ENCODE results near the gene PCNT.
"Not testable (repeated sequence)": the region's sequence is repeated elsewhere in the genome, so short reads cannot be mapped to it uniquely, and the experiment has no call there.

Gene PCNT

DNA sequence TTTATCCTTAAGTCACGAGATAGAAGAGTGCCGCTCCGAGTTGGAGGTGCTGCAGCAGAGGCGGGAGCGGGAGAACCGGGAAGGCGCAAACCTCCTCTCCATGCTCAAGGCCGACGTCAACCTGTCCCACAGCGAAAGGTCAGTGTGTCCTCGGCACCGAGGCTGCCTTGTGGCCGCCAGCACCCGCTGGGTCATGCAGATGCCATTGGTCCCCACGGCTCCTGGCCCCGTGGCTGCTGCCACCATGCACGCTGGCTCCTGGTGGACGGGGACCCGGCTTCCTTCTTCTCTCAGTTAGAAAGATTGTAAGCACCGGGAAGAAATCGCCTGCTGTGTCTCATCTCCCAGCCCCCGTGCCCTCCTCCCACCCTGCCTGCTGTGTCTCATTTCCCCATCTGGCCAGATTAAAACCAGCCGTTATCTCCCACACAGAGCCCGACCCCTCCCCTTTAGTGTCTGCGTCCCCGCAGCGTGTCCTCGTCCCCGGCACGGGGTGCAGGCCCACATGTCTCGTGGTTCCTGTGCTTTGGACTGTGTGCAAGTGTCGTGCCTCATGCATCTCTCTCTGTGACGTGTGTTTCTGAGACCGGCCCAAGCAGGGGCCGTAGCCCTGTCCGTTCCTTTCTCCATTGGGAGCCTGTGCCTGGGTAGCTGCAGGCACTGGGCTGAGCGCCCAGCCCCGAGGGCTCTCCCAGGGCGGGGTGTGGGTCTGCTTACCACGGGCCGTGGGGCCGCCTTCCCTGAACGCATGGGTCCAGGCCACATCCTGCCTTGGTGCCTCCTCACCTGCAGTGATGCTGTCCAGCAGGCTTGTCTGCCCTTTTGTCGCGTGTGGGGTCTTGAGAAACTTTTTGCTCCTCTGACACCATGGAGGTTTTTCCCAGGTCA is 62.1 kb downstream of the PCNT start:
- DNase-seq (ENCODE audit: low read depth) = no peak

DNA sequence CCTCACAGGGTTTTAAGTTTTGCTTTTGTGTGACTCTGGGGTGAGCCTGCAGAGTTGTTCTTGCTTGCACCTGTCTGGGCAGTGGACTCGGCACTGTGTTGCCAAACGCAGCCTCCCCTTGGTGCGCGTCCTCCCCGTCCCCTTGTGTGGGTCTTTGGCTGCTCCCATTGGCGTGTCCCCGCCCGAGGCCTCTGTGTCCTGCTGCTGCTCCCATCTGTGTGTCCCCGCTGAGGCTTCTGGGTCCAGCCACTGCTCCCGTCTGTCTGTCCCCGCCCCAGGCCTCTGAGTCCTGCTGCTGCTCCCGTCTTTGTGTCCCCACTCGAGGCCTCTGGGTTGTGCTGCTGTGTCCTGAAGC is 62.8 kb downstream of the PCNT start:
- no peak for DNase-seq (ENCODE audit: low read depth)

DNA sequence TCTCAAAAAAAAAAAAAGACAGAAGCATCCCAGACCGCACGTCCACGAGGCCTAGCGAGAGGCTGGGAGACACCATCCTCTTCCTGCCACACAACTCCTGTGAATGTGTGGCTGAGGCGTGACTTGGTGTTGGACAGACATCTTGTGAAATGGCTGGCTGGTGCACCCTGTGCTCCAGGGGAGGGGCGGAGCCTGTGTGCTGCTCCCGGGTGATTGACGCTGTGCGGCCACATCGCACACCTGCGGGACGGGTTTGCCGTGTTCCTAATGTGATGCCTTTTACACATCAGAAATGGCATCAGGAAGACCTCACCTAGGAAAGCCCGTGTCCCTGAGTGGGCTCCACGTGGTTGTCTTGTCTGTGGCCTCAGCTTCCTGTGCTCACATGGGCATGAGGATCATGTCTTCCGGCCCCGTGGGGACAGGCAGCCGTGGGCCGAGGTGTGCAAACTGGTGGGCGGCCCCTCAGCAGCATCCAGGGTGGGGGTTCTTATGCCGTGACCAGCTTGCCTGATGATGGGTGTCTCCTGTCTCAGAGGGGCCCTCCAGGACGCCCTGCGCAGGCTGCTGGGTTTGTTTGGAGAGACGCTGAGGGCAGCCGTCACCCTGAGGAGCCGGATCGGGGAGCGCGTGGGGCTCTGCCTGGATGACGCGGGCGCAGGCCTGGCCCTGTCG is 64.4 kb downstream of the PCNT start:
- DNase-seq (ENCODE audit: low read depth) = no peak

DNA sequence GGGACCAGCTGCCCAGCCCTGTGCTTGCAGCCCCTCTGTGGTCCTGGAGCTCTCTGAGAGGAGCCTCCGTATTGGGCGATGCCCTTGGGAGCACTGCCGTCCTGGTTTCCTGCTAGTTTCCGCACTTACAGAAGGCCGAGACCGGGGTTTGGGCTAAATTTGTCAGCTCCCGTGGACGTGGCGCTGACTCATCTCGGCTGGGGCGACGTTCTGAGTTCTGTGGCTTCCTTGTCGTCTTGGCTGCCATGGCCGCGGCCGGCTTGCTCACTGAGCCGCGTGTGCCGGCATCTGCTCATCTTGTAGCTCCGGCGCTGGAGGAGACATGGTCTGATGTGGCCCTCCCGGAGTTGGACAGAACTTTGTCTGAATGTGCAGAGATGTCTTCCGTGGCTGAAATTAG is 64.9 kb downstream of the PCNT start:
- DNase-seq (ENCODE audit: low read depth) = no peak

DNA sequence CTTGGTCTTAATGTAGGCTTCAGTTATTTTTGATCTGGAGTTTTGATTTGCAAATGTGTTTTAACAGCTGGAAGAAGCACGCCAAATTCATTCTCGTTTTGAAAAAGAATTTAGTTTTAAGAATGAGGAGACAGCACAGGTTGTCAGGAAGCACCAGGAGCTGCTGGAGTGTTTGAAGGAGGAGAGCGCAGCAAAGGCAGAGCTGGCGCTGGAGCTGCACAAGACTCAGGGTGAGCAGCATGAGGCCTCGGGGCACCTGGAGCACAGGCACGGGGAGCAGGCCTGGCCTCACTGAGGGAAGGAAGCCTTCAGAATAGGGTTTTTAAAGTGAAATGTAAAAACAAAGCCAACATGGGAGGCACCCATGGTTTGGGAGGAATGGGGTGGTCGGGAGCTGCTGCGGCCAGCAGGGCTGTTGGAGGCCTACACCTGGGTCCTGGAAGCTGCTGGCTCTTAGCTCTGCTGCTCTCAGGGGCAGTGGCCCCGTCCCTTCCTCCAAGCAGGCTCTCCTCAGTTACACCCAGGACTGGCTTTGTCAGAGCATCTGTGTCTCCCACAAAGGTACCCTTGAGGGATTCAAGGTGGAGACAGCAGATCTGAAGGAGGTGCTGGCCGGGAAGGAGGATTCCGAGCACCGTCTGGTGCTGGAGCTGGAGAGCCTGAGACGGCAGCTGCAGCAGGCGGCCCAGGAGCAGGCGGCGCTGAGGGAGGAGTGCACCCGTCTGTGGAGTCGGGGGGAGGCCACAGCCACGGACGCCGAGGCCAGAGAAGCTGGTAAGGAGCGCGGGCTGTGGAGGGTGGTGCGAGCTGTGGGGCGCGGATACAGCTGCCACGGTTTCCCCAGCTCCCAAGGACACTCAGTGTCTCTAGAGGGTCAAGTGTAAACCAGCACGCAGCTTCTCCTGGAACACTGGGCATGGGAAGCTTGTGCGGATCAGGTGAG is 66.9 kb downstream of the PCNT start:
- no peak for DNase-seq (ENCODE audit: low read depth)

DNA sequence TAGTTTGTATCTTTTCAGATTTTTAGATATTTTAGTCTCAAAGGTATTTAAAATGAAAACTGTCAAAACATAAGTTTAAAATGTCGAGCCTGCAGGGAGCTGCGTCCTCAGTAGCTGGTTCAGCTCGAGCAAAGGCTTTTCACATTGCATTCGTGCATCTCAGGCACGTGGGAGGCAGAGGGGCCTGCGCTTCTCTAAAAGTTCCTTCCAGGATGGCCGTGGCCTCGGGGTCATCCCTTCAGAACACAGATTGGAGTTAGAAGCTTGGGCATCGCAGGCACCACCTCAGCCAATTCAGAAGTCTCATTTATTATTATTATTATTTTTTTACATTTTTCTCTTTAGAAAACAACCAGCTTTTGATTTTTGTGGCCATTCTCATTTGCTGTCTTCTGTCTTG is 67.8 kb downstream of the PCNT start:
- DNase-seq (ENCODE audit: low read depth) = no peak

DNA sequence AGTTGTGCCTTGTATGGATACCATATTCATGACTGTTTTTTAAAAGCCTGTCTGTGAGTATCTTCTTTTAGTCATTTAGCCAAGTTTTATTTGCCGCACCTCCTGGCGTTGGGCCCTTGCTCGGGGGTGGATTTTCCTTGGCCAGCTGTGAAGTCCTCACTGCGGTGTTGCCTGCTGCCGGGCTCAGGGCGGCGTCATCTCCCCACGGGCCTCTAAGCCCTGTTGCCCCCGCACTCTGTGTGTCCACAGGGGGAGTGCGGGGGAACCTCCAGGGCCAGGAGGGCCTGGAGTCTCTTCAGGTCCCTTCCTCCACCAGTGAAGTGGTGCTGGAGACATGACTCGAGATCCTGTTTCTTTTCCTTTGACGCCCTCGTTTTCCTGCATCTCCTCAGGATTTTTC is 69.0 kb downstream of the PCNT start:
- DNase-seq (ENCODE audit: low read depth) = peak; percentile 80

DNA sequence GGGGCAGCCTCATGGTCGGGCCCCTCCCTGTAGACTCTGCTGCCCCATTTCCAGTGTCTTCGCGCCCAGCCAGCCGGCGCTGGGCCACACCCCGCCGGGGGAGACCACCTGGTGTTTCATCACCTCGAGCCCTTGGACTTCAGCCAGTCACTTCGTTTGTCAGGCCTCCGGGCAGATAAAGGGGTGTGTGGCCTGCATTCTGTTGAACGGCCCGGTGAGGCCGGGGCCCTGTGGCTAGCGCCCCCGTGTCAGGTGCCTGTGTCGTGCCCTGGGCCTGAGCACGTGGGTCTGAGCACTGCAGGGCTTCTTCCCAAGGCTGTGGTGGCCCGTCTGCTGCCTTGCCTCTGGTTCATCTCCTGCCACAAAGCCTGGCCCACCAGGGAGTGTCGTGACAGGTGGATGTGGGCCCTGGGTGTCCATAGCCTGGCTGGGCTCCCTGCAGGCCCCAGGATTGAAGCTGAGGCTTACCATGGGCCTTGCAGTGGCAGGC is 69.5 kb downstream of the PCNT start:
- no peak for DNase-seq (ENCODE audit: low read depth)

DNA sequence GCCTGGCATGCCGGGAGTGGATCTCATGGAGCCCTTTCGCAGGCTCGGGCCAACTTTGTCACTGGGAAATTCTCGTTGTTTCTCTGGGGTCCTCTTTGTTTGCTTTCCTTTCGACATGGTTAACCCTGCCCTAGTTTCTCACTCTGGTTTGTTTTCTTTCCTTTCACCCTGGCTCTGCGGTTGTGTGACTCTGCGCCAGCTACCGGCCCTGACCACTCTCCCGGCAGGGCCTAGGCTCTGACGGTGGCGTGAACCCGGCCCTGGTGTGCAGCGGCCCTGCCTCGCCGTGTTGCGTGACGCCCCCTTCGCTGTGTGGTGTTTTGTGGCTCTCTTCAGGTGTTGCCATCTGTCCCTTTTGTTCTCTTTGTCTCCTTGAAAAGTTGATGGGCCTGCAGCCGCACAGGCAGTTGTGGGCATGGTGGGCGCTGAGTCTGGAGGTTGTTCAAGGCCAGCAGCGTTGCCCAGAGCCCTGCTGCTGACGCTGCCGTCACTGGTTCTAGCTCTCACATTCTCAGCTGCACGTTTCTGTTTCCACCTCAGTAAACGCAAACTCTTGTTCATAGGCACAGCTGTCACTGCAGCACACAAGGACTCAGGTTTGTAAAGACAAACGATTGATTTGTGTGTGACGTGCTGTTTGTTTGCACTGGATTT is 70.1 kb downstream of the PCNT start:
- no peak for DNase-seq (ENCODE audit: low read depth)

DNA sequence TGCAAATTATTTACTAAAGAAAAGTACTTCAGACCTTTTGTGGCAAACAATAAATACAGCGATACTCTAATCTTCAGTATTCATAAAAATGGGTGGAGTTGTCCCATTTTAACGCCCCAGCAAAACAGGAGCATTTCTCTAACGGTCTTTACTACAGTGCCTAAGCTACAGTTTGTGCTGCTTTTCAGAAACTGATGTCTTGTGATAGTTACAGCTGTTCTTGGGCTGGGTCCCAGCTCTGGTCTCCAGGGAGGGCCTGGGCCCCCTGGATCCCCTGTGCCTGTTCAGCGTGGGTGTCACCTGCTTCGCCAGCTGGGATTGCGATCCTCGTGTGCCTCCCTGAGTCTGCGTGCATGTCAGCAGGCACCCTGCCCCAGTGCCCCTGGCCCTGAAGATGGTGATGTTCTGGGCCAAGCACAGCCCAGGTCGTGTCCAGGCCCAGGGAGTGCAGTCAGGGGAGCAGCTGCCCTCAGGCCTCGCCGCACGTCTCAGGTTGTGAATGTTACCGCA is 70.7 kb downstream of the PCNT start:
- DNase-seq (ENCODE audit: low read depth) = no peak

DNA sequence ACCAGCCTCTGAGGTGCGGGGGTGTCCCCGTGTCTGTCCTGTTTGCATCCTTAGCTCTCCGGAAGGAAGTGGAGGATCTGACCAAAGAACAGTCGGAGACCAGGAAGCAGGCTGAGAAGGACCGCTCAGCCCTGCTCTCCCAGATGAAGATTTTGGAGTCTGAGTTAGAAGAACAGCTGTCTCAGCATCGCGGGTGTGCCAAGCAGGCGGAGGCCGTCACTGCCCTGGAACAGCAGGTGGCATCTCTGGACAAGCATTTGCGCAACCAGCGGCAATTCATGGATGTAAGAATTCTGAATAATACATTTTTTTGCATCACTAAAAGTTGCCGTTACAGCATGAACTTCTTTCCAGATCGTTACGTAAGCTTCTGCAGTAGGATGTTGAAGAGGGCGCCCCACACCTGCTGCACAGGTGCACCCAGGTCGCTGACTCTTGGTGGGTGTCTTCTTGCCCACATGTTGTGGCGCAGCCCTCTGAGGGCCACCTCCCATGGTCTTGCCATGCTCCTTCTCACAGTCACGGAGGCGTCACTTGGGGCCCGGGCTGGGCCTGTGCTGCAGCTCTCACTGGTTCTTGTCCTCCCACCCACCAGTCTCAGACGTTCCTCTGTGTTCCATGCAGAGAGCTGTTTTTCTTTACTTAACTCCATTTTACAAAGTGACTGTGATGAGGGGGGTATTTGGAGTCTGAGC is 73.4 kb downstream of the PCNT start:
- DNase-seq (ENCODE audit: low read depth) = no peak

DNA sequence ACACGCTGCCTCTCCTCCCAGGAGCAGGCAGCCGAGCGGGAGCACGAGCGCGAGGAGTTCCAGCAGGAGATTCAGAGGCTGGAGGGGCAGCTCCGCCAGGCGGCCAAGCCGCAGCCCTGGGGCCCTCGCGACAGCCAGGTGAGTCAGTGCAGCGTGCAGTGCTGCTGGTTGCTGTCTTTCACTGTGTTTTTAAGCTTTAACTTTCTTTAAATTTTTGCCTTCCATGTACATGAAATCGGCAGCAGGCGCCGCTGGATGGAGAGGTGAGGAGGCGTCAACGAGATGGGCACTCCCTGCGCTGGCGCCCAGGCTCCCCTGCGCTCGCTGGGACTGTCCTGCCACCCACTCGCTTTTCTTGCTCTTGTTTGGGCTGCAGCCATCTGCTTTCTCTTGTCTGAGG is 74.0 kb downstream of the PCNT start:
- DNase-seq (ENCODE audit: low read depth) = no peak

DNA sequence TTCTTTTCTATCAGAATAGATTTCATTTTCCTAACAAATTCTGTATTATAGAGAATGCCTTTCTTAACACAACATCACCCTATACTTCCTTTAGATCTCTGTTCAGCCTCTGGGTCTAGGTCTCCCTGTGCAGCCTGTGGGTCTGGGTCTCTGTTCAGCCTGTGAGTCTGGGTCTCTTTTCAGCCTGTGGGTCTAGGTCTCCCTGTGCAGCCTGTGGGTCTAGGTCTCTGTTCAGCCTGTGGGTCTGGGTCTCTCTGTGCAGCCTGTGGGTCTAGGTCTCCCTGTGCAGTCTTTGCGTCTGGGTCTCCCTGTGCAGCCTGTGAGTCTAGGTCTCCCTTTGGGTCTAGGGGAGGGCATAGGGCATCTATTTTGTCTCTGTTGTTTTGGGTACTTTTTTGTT is 75.2 kb downstream of the PCNT start:
- DNase-seq (ENCODE audit: low read depth) = no peak

DNA sequence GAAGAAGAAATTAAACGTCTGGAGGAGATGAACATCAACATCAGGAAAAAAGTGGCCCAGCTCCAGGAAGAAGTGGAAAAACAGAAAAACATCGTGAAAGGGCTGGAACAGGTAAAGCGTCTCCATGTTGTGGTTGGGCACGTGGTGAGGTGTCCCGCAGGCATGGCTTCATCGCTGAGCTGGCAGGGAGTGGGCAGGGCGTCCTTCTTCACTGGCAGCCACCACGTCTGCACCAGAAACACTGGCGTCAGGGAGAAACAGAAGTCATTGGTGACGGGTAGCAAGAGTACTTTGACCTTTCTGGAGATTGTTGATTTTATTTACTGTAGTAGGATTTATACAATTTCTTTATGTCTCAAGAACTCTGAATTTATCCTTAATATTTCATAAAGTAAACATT is 75.7 kb downstream of the PCNT start:
- no peak for DNase-seq (ENCODE audit: low read depth)

DNA sequence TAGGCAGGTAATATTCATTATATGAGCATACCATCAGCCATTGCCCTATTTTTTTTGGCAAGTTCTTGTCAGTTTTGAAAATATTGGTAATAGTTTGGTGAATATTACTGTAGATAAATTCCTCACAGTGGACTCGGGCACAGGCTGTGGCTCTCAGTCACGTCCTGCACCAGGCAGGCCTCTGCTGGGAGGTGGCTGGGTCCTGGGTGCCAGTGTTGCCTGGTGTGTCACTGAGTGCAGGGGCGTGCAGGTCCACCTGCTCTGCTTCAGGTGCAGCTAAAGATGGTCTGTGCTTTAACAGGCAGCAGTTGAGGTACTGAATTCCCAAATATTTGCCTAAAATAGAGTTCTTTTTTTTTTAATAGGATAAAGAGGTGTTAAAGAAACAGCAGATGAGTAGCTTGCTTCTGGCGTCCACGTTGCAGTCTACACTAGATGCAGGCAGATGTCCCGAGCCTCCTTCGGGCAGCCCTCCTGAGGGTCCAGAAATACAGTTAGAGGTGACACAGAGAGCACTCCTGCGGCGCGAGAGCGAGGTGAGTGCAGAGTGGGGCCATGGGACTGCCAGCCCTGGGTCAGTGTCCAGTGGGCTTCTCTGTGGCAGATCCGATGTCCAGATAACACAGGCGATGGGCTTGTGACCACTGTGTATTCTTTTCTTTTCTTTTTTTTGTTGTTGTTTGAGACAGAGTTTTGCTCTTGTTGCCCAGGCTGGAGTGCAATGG is 77.4 kb downstream of the PCNT start:
- no peak for DNase-seq (ENCODE audit: low read depth)

DNA sequence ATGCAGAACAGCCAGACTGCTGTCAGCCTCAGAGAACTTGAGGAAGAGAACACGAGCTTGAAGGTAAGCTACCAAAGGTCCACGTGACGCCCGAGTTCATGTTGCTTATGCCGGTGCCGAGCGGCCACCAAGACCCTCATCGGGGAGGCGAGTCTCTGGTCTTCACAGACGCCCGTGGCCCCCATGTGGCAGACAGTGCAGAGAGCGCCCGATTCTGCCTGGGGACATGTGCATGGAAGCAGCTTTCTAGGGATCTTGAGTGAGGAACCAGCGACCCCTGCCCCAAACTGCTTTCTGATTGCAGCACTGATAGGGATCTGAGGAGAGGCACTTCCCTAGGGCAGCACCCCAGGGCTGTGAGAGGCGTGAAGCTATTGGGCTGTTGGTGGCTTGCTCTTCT is 78.5 kb downstream of the PCNT start:
- no peak for DNase-seq (ENCODE audit: low read depth)

DNA sequence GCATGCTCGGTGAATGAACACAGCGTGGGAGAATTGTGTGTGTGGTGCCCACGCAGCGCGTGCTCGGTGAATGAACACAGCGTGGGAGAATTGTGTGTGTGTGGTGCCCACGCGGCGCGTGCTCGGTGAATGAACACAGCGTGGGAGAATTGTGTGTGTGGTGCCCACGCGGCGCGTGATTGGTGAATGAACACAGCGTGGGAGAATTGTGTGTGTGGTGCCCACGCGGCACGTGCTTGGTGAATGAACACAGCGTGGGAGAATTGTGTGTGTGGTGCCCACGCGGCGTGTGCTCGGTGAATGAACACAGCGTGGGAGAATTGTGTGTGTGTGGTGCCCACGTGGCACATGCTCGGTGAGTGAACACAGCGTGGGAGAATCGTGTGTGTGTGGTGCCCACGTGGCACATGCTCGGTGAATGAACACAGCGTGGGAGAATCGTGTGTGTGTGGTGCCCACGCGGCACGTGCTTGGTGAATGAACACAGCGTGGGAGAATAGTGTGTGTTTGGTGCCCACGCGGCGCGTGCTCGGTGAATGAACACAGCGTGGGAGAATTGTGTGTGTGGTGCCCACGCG is 79.4 kb downstream of the PCNT start:
- not testable (repeated sequence) for DNase-seq (ENCODE audit: low read depth)

DNA sequence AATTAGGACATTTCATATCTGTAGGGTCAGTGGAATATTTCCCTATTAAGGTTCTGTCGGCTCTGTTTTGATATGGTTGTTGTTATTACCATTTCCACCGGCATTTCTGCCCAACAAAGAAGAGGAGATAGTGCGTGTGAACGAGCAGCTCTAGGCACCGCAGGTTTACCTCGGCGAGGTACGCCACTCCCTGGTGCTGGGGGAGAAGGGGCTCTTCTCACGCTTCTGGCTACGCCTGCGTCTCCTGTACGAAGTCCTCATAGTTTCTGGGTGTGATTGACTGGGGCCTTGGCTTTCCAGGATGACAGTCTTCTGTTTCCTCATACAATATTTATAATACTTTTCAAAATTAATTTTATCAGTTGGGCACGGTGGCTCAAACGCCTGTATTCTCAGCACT is 80.3 kb downstream of the PCNT start:
- no peak for DNase-seq (ENCODE audit: low read depth)

DNA sequence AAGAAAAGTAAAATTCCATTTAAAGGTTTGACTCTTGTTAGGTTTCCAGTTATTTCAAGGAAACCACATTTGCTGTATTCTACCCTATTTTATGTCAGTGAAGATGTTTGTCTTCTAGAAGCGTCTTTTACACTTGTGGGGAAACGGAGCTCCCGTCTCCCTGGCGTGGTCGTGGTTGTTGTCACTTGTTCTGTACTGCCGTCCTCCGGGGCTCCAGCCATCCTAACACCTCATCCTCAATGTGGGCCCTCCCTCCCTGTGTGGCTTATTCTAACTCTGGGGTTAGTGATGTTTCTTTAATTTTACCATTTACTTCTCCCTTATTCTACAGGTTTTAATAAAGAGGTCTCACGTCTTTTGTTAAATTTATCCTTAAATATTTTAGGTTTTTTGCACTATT is 82.0 kb downstream of the PCNT start:
- DNase-seq (ENCODE audit: low read depth) = no peak

All from EH (cell line).